Activated CD8-positive, alpha-beta memory T cell treated with anti-CD3 and anti-CD28 coated beads, Interleukin-2, amount 50 U/mL, for 24 hours (primary cell): Measurements from ENCODE around the gene MAN2B2.

Source experiments
- DNase-seq: peaks from one replicate; pipeline ENCODE4 v3.0.0-alpha.2; 2020; ENCODE audit errors: extremely low read depth

The MAN2B2 gene

GRCh38 chr4:6568148-6568547 is 6.8 kb upstream of the MAN2B2 start:
- DNase-seq = no peak

DNA sequence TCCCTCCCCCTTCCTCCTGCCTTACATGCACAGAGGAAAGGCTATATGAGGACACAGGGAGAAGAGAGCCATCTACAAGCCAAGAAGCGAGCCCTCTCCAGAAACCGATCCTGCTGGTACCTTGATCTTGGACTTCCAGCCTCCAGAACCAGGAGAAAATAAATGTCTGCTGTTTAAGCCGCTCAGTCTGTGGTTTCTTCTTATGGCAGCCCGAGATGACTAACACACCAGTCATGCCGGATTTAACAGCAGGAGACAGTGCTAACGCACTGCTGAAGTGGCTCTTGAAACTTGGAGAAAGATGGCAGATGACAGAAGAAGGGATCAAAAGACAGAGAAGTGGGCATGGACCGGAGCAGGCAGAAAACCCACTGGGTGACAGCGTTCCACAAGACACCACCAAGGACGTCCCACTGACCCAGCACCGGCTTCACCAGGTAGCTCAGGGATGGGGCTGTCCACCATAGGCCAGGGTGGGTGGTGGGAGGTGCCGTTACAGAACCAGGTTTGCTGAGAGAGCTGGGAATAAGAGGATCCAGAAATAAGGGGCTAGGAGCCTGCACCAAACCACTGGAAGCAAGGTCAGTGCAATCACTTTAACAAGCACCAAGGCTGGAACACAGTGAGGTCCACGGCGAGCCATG is 6.2 kb upstream of the MAN2B2 start:
- DNase-seq = no peak

DNA sequence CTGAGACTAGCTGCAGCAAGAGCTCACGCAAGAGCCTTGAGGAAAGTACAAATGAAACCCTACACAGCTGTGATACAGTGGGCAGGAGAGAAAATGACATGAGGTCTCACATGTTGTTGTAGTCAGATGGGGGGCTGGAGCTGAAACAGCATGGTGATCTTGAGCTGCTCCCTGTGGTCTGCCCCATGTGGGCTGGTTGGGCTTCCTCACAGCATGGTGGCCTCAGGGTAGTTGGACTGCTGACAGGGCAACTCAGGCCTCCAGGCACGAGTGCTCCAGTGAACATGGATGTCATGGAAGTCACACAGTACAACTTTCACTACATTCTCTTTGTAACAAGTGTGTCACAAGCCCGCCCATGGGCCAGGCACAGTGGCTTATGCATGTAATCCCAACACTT is 3.4 kb upstream of the MAN2B2 start:
- no peak for DNase-seq

GRCh38 chr4:6573551-6573950 is 1.4 kb upstream of the MAN2B2 start:
- no peak for DNase-seq

GRCh38 chr4:6573986-6574746 is 823 bp upstream of the MAN2B2 start:
- no peak for DNase-seq

DNA sequence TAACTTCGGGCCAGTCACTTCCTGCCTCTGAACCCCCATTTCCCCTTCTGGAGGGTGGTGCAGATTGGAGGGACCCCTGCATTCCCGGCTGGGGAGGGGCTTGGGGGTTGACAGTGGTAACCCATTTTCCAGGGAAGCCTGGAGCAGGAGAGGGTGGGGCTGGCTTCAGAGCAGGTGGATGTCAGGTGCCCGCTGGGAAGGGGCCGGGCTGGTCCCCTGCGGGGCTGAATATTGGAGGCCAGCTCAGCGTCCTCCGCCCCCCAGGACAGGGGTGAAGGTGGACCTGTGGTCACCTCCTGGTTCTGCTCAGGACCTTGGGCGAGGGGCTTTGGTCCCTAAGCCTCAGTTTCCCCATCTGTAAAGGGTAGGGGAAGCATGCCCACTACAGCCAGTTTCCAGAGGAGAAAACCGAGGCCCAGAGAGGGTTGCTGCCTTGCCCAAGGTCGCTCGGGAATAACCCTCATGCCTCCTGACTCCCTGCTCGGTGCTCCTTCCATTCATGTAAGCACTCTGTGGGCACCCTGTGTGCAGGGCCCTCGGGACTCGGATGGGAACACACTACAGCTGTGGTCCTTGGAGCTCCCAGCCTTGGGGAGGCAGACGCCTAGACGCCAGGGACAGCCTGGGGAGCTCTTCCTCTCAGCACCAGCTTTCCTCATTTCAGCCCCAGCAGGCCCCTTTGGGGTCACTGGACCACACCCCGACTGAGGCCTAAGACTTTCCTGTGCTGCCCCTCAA is 683 bp downstream of the MAN2B2 start:
- no peak for DNase-seq

- DNase-seq = no peak
These were observed 1.5 kb downstream of the MAN2B2 start for GRCh38 chr4:6576512-6576911.

DNA sequence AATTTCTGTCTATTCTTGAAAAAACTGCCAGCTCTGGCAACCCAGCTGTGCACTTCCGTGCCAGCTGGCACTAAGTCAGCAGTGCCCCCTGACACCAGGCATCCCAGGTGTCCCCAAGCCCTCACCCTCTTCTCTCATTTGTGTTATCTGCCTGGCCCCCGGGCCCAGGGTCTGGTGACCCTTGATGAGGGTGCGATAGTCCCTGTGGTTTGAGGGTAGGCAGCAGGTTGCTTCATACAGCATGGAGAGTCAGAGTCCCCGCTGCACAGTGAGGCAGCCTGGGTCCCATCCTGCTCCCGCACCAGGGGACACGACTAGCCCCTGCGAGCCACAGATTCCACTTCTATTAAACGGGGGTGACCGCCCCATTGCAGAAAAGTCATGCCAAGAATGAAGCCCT is 1.9 kb downstream of the MAN2B2 start:
- DNase-seq = no peak

- DNase-seq = no peak
These were observed 2.4 kb downstream of the MAN2B2 start for GRCh38 chr4:6577409-6577808.

DNA sequence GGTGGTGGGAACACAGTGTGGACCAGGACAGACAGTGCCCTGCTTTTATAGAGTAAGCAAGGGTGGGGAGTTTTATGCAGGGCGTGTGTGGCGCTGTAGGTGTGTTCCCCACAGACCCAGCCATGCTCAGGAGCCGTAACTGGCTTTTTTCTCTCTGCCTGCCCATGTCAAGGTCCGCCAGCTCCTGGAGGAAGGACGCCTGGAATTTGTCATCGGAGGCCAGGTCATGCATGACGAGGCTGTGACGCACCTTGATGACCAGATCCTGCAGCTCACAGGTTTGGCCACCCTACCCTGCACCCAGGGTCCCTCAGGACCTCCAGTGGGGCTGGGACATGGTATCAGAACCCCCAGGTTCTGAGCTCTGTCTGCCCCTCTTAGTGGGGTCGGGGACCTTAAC is 3.2 kb downstream of the MAN2B2 start:
- no peak for DNase-seq

- DNase-seq = no peak
These were observed 5.4 kb downstream of the MAN2B2 start for GRCh38 chr4:6580353-6580752.

- no peak for DNase-seq
These were observed 6.7 kb downstream of the MAN2B2 start for GRCh38 chr4:6581566-6582121.

DNA sequence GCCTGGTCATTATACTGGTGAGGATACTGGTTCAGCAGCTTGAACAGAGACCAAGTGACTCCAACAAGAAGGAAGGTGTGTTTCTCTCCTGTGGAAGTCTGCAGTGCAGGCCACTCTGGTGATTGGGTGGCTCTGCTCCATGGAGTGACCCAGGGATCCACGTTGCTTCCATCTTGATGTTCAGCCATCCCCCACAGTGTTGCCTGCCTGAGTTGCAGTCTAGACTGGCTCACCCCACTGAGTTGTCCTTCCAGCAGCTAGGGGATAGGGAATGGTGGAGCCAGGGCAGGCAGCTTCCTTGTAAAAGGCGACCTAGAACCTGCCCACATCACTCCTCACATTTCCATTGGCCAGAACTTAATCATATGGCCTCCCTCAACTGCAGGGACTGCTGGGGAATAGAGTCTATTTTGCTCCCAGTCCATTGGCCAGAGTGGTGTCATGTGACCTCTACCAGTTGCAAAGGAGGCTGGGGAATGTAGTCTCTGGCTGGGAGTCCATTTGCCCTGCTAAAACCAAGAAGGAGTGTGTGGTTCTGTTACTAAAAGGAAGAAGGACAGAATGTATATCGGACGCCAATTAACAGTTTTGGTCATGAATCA is 8.0 kb downstream of the MAN2B2 start:
- DNase-seq = no peak

DNA sequence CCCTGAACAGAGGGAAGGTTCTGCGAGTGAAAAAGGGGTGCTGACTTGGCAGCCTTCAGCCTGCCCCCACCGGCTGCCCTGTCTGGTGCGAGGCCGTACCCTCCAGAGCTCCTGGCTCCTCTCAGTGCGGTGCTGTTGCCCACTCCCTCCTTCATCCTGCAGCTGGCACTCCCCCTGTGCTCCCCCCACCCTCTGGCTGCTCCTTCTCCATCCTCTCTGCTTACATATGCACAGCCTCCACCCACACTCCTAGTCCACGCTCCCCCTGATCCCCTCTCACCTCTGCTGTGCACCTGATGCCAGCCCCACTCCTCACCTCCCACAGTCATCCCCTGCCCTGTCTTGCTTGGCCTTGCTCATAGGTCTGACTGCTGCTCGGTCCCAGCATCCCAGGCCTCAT is 9.9 kb downstream of the MAN2B2 start:
- DNase-seq = no peak

- no peak for DNase-seq
These were observed 11.8 kb downstream of the MAN2B2 start for GRCh38 chr4:6586715-6587325.

- DNase-seq = no peak
These were observed 14.5 kb downstream of the MAN2B2 start for GRCh38 chr4:6589444-6589843.

- DNase-seq = no peak
These were observed 16.3 kb downstream of the MAN2B2 start for GRCh38 chr4:6591313-6591712.

DNA sequence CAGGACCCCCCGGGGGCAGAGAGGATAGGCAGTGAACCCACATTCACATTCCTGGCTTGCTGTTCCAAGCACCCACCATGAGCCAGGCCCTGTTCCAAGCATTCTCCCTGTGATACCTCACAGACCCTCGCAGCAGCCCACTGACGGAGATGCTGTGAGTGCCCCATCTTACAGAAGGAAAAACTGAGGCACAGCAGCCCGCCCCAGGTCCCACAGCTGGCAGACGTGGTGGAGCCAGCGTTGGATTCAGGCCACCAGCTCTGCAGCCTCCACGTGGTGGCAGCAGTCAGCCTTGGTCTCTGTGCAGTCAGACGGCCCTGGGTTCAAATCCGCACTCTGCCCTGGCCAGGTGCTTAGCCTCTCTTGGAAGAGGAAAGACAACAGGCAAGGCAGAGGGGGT is 16.8 kb downstream of the MAN2B2 start:
- DNase-seq = no peak

- no peak for DNase-seq
These were observed 18.0 kb downstream of the MAN2B2 start for GRCh38 chr4:6592804-6593563.

- no peak for DNase-seq
These were observed 19.4 kb downstream of the MAN2B2 start for GRCh38 chr4:6594341-6594740.

- no peak for DNase-seq
These were observed 19.9 kb downstream of the MAN2B2 start for GRCh38 chr4:6594826-6595355.
